ENCODE data around the gene TBC1D24. TPM values are rescaled to one million over a fixed set of nuclear protein-coding genes. Genes with fewer than 3 reads are reported as not detected.

TBC1D24 gene
- polyA plus RNA-seq, 1 of the 3 experiments (the other 2 are of a cell fraction): 6.7 TPM

- H3K9me2 ChIP-seq: no peaks in the 10 kb centered on the region
- no peaks in the 10 kb centered on the region for H3K27me3 ChIP-seq (ENCODE audit: insufficient read depth)
- H2AFZ ChIP-seq (ENCODE audit: low read depth): peak overlapping the region; percentile 54; the same call in 1 of the 2 replicates
- peaks cover 7% of the 10 kb centered on the region; the same call in 1 of the 2 replicates for H3K79me2 ChIP-seq (ENCODE audit: insufficient read depth)
- TF ChIP-seq TCF12 (IDR thresholded peaks at IDR 0.05) (no peak), RFX5 (IDR thresholded peaks at IDR 0.05; ENCODE audit: low read length) (no peak), FOSL2 (IDR thresholded peaks at IDR 0.05; ENCODE audit: borderline replicate concordance, low read depth) (no peak), RAD21 (IDR thresholded peaks at IDR 0.05; ENCODE audit: low read length) (no peak), USF1 (IDR thresholded peaks at IDR 0.05; ENCODE audit: borderline replicate concordance, low read depth) (no peak), SIN3A (IDR thresholded peaks at IDR 0.05; ENCODE audit: borderline replicate concordance, low read depth, low read length) (no peak), POLR2AphosphoS5 (IDR thresholded peaks at IDR 0.05; ENCODE audit: low read depth, low read length) (no peak), IRF3 (IDR thresholded peaks at IDR 0.05; ENCODE audit: low read depth, low read length) (no peak), EP300 (IDR thresholded peaks at IDR 0.05; ENCODE audit: borderline replicate concordance in 1 of 2, low read depth in 1 of 2, low read length in 1 of 2) (no peak), PBX3 (IDR thresholded peaks at IDR 0.05) (no peak), MAX (IDR thresholded peaks at IDR 0.05; ENCODE audit: low read depth) (no peak), CHD2 (IDR thresholded peaks at IDR 0.05; ENCODE audit: low read length, partially characterized antibody) (no peak), TAF1 (IDR thresholded peaks at IDR 0.05; ENCODE audit: borderline replicate concordance, low read depth, low read length) (no peak)
- H3K4me2 ChIP-seq: peak overlapping the region; percentile 73
- peak overlapping the region in 1 of 2 experiments; percentile 11; a peak in 2 of 4 replicates for H3K4me3 ChIP-seq (ENCODE audit: low read depth in 2 of 2, low read length in 1 of 2)
- 71% methylated on average over 13 of the region's 13 CpGs for WGBS (ENCODE audit: low lambda C conversion rate)
- no peaks in the 10 kb centered on the region for H3K9me3 ChIP-seq
- DNase-seq: no peak
- CTCF ChIA-PET: interaction anchor here (0.8 to 12.7 kb wide), 11 partner anchors 8 to 478 kb away, joined by 3 to 95 read pairs (median 4); partner anchors contain the start of genes ABCA3, CCNF, TBC1D24 and TEDC2
- H4K20me1 ChIP-seq (ENCODE audit: insufficient read depth): no peaks in the 10 kb centered on the region
- H3F3A ChIP-seq (replicated peaks; ENCODE audit: insufficient read depth): no peaks in the 10 kb centered on the region
- peak overlapping the region; percentile 47 to 86; a peak in 3 of 4 replicates for H3K27ac ChIP-seq (ENCODE audit: low read depth in 2 of 2, low read length in 1 of 2)
- H3K36me3 ChIP-seq (replicated peaks in 1 of 2; ENCODE audit: control insufficient read depth in 1 of 2, insufficient read depth in 2 of 2, low read length in 1 of 2): no peaks in the 10 kb centered on the region
- H3K4me1 ChIP-seq (ENCODE audit: control insufficient read depth in 1 of 2, insufficient read depth in 2 of 2, low read depth in 1 of 2, low read length in 1 of 2): peaks cover 3 to 47% of the 10 kb centered on the region in 2 experiments; a peak in 3 of 4 replicates
- H3K9ac ChIP-seq: 0 out of 2 replicates have a peak overlapping the region, but pooled peaks have one; percentile 44
- POLR2A ChIA-PET: interaction anchor here (0.5 to 3.5 kb wide), 7 partner anchors 8 to 22 kb away, joined by 3 to 44 read pairs (median 5); partner anchors contain the start of genes NTN3, TBC1D24 and TEDC2
Measured at GRCh38 chr16:2482249-2482648, 7.3 kb downstream of the TBC1D24 start.
